H1 (cell line): Measurements from ENCODE around the gene TSPOAP1. TPM values are rescaled to one million over a fixed set of nuclear protein-coding genes. Genes with fewer than 3 reads are reported as not detected.

Source experiments
- BCL11A ChIP-seq, 2 experiments: IDR thresholded peaks; one replicate each; pipeline ENCODE4 v1.6.1; 2011; ENCODE audit warnings: low read depth in 2 of 2, low read length in 2 of 2, mild to moderate bottlenecking in 2 of 2
- BRCA1 ChIP-seq: IDR thresholded peaks from 2 replicates; pipeline ENCODE4 v1.6.1; 2012; ENCODE audit warnings: low read depth, low read length, improper control_type of control experiment
- CREB1 ChIP-seq: IDR thresholded peaks from 2 replicates; pipeline ENCODE4 v1.6.1; 2012; ENCODE audit warnings: inconsistent platforms
- GTF2F1 ChIP-seq: IDR thresholded peaks from 2 replicates; pipeline ENCODE4 v1.6.1; 2012; ENCODE audit warnings: low read depth, low read length, improper control_type of control experiment, borderline replicate concordance
- NANOG ChIP-seq: IDR thresholded peaks from 2 replicates; pipeline ENCODE4 v1.6.1; 2011; ENCODE audit warnings: low read length, low read depth, mild to moderate bottlenecking, inconsistent platforms; ENCODE audit not compliant: insufficient read depth, poor library complexity, severe bottlenecking
- RBBP5 ChIP-seq: IDR thresholded peaks from 2 replicates; pipeline ENCODE4 v1.7.1; 2012; ENCODE audit warnings: low read depth, mild to moderate bottlenecking, inconsistent platforms, low read length, moderate library complexity, borderline replicate concordance
- polyA plus RNA-seq, 7 experiments: library from polyadenylated mRNA; depleted of rRNA in 3 of 7; stranded (reverse) in 5 of 7; unstranded in 2 of 7; fragments of >200 nt in 5 of 7; fragments of 200-250 nt in 2 of 7; gene quantifications; 1 replicate in 5 of 7; 2 replicates in 1 of 7; 4 replicates in 1 of 7; pipeline versions ENCODE4 v1.2.1 to v1.2.3, GENCODE V29; 2011 to 2013; ENCODE audit warnings: missing spikeins in 2 of 7, mixed read lengths in 2 of 7
- total RNA-seq: library from RNA; stranded (reverse); fragmentation: NEBNext Ultra II Directional; extraction: Animal tissue kit (Norgen Biotek cat#: 25700); gene quantifications from 2 replicates; pipeline ENCODE4 v1.2.1, GENCODE V29; 2021
- TF ChIP-seq, protein P1 (sequence below): fragments of 300-600 bp; sonication (generic); IDR thresholded peaks from 2 replicates; pipeline ENCODE4 v1.7.1; 2012; ENCODE audit warnings: low read length, moderate library complexity, mild to moderate bottlenecking, inconsistent platforms; ENCODE audit not compliant: insufficient replicate concordance
- TF ChIP-seq, protein P2 (sequence below): IDR thresholded peaks from 2 replicates; pipeline ENCODE4 v1.6.1; 2012; ENCODE audit warnings: low read length, inconsistent platforms

Gene TSPOAP1
- total and polyA plus RNA-seq, 2 of the 8 experiments (the other 6 are each of a cell fraction or from before 2014, with no cell fraction given): 7.6 to 9.2 TPM

DNA sequence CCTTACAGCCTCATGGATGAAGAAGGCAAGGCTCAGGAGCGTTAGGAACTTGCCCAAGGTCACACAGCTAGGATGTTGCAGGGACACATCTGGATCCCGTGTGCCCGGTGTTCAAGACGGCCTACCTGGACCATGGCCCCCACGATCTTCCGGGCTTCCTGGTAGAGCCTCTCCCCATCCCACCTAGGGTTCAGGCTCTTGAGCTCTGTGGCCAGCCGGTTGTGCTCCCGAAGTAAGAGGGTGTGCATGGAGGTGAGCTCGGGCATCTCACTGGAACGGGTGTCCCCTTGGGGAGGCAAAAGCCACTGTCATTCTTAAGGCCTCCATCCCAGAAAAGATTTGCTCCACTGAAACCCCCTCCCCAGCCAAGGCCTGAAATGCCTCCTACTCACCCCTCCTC is 53.2 kb downstream of the TSPOAP1 start (continued):
- TF ChIP-seq, protein P1, sequence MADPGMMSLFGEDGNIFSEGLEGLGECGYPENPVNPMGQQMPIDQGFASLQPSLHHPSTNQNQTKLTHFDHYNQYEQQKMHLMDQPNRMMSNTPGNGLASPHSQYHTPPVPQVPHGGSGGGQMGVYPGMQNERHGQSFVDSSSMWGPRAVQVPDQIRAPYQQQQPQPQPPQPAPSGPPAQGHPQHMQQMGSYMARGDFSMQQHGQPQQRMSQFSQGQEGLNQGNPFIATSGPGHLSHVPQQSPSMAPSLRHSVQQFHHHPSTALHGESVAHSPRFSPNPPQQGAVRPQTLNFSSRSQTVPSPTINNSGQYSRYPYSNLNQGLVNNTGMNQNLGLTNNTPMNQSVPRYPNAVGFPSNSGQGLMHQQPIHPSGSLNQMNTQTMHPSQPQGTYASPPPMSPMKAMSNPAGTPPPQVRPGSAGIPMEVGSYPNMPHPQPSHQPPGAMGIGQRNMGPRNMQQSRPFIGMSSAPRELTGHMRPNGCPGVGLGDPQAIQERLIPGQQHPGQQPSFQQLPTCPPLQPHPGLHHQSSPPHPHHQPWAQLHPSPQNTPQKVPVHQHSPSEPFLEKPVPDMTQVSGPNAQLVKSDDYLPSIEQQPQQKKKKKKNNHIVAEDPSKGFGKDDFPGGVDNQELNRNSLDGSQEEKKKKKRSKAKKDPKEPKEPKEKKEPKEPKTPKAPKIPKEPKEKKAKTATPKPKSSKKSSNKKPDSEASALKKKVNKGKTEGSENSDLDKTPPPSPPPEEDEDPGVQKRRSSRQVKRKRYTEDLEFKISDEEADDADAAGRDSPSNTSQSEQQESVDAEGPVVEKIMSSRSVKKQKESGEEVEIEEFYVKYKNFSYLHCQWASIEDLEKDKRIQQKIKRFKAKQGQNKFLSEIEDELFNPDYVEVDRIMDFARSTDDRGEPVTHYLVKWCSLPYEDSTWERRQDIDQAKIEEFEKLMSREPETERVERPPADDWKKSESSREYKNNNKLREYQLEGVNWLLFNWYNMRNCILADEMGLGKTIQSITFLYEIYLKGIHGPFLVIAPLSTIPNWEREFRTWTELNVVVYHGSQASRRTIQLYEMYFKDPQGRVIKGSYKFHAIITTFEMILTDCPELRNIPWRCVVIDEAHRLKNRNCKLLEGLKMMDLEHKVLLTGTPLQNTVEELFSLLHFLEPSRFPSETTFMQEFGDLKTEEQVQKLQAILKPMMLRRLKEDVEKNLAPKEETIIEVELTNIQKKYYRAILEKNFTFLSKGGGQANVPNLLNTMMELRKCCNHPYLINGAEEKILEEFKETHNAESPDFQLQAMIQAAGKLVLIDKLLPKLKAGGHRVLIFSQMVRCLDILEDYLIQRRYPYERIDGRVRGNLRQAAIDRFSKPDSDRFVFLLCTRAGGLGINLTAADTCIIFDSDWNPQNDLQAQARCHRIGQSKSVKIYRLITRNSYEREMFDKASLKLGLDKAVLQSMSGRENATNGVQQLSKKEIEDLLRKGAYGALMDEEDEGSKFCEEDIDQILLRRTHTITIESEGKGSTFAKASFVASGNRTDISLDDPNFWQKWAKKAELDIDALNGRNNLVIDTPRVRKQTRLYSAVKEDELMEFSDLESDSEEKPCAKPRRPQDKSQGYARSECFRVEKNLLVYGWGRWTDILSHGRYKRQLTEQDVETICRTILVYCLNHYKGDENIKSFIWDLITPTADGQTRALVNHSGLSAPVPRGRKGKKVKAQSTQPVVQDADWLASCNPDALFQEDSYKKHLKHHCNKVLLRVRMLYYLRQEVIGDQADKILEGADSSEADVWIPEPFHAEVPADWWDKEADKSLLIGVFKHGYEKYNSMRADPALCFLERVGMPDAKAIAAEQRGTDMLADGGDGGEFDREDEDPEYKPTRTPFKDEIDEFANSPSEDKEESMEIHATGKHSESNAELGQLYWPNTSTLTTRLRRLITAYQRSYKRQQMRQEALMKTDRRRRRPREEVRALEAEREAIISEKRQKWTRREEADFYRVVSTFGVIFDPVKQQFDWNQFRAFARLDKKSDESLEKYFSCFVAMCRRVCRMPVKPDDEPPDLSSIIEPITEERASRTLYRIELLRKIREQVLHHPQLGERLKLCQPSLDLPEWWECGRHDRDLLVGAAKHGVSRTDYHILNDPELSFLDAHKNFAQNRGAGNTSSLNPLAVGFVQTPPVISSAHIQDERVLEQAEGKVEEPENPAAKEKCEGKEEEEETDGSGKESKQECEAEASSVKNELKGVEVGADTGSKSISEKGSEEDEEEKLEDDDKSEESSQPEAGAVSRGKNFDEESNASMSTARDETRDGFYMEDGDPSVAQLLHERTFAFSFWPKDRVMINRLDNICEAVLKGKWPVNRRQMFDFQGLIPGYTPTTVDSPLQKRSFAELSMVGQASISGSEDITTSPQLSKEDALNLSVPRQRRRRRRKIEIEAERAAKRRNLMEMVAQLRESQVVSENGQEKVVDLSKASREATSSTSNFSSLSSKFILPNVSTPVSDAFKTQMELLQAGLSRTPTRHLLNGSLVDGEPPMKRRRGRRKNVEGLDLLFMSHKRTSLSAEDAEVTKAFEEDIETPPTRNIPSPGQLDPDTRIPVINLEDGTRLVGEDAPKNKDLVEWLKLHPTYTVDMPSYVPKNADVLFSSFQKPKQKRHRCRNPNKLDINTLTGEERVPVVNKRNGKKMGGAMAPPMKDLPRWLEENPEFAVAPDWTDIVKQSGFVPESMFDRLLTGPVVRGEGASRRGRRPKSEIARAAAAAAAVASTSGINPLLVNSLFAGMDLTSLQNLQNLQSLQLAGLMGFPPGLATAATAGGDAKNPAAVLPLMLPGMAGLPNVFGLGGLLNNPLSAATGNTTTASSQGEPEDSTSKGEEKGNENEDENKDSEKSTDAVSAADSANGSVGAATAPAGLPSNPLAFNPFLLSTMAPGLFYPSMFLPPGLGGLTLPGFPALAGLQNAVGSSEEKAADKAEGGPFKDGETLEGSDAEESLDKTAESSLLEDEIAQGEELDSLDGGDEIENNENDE: no peak
- TF ChIP-seq BCL11A (IDR thresholded peaks at IDR 0.05; ENCODE audit: low read depth in 2 of 2, low read length in 2 of 2): no peak
- TF ChIP-seq CREB1: no peak
- no peak for TF ChIP-seq RBBP5
- TF ChIP-seq, protein P2, sequence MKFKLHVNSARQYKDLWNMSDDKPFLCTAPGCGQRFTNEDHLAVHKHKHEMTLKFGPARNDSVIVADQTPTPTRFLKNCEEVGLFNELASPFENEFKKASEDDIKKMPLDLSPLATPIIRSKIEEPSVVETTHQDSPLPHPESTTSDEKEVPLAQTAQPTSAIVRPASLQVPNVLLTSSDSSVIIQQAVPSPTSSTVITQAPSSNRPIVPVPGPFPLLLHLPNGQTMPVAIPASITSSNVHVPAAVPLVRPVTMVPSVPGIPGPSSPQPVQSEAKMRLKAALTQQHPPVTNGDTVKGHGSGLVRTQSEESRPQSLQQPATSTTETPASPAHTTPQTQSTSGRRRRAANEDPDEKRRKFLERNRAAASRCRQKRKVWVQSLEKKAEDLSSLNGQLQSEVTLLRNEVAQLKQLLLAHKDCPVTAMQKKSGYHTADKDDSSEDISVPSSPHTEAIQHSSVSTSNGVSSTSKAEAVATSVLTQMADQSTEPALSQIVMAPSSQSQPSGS: no peak
- no peak for TF ChIP-seq GTF2F1
- no peak for TF ChIP-seq BRCA1
- TF ChIP-seq NANOG: no peak
